ENCODE measurements around the gene TLR2. TPM values are rescaled to one million over a fixed set of nuclear protein-coding genes. Genes with fewer than 3 reads are reported as not detected.

TLR2 gene
- total RNA-seq, 1 donor from 2014 or later, result 14.5 TPM

GRCh38 chr4:153643406-153644383, 40.4 kb upstream of the TLR2 start:
- Histone ChIP-seq H3K4me1 (no peaks in the 10 kb centered on the region), H3K27me3 (no peaks in the 10 kb centered on the region), H3K4me3 (no peak overlapping the region), H3K27ac (no peak overlapping the region), H3K36me3 (no peaks in the 10 kb centered on the region), H3K9me3 (no peaks in the 10 kb centered on the region)
- TF ChIP-seq, protein P1, sequence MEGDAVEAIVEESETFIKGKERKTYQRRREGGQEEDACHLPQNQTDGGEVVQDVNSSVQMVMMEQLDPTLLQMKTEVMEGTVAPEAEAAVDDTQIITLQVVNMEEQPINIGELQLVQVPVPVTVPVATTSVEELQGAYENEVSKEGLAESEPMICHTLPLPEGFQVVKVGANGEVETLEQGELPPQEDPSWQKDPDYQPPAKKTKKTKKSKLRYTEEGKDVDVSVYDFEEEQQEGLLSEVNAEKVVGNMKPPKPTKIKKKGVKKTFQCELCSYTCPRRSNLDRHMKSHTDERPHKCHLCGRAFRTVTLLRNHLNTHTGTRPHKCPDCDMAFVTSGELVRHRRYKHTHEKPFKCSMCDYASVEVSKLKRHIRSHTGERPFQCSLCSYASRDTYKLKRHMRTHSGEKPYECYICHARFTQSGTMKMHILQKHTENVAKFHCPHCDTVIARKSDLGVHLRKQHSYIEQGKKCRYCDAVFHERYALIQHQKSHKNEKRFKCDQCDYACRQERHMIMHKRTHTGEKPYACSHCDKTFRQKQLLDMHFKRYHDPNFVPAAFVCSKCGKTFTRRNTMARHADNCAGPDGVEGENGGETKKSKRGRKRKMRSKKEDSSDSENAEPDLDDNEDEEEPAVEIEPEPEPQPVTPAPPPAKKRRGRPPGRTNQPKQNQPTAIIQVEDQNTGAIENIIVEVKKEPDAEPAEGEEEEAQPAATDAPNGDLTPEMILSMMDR (IDR thresholded peaks at IDR 0.05), result peak in 1 of 3 experiments; percentile 40
- TF ChIP-seq POLR2A (IDR thresholded peaks at IDR 0.05), result no peak
- no peak for DNase-seq (ENCODE audit: extremely low spot score in 2 of 2)
- intact Hi-C loops (cut with DNase I), result no loop called here

DNA sequence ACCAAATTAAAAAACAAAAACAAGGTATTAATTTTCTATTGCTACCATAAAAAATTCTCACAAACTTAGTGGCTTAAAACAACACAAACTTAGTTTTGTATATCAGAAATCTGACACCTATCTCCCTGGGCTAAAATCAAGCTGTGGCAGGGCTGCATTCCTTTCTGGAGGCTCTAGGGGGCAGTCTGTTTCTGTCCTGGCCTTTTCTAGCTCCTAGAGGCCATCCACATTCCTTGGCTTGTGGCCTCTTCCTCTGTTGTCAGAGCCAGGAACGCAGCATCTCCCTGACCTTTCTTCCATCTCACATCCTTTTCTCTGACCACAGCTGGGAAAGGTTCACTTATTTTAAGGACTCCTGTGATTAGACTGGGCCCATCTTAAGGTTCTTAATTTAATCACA, 38.9 kb upstream of the TLR2 start:
- Histone ChIP-seq H3K27me3 (no peaks in the 10 kb centered on the region), H3K4me1 (no peaks in the 10 kb centered on the region), H3K4me3 (no peak overlapping the region), H3K9me3 (no peaks in the 10 kb centered on the region), H3K36me3 (no peaks in the 10 kb centered on the region), H3K27ac (no peak overlapping the region)
- no peak for DNase-seq (ENCODE audit: extremely low spot score in 2 of 2)
- intact Hi-C loops (cut with DNase I), result no loop called here
- no peak for TF ChIP-seq POLR2A (IDR thresholded peaks at IDR 0.05)
- TF ChIP-seq, protein P1 (IDR thresholded peaks at IDR 0.05), result no peak

GRCh38 chr4:153646261-153646660, 37.8 kb upstream of the TLR2 start:
- Histone ChIP-seq H3K36me3 (no peaks in the 10 kb centered on the region), H3K4me1 (no peaks in the 10 kb centered on the region), H3K27ac (no peak overlapping the region), H3K27me3 (no peaks in the 10 kb centered on the region), H3K9me3 (no peaks in the 10 kb centered on the region), H3K4me3 (no peak overlapping the region)
- DNase-seq (ENCODE audit: extremely low spot score in 2 of 2), result no peak
- intact Hi-C loops (cut with DNase I), result no loop called here
- no peak for TF ChIP-seq POLR2AphosphoS5 (IDR thresholded peaks at IDR 0.05; ENCODE audit: insufficient read depth in 1 of 2, low read depth in 1 of 2)

GRCh38 chr4:153646978-153647377, 37.1 kb upstream of the TLR2 start:
- Histone ChIP-seq H3K27me3 (no peaks in the 10 kb centered on the region), H3K9me3 (no peaks in the 10 kb centered on the region), H3K4me3 (no peak overlapping the region), H3K4me1 (no peaks in the 10 kb centered on the region), H3K36me3 (no peaks in the 10 kb centered on the region), H3K27ac (no peak overlapping the region)
- TF ChIP-seq POLR2A (IDR thresholded peaks at IDR 0.05), result no peak
- no peak for TF ChIP-seq POLR2AphosphoS5 (IDR thresholded peaks at IDR 0.05; ENCODE audit: insufficient read depth in 1 of 2, low read depth in 1 of 2)
- TF ChIP-seq, protein P1 (IDR thresholded peaks at IDR 0.05), result no peak
- no peak for DNase-seq (ENCODE audit: extremely low spot score in 2 of 2)
- intact Hi-C loops (cut with DNase I), result no loop called here

DNA sequence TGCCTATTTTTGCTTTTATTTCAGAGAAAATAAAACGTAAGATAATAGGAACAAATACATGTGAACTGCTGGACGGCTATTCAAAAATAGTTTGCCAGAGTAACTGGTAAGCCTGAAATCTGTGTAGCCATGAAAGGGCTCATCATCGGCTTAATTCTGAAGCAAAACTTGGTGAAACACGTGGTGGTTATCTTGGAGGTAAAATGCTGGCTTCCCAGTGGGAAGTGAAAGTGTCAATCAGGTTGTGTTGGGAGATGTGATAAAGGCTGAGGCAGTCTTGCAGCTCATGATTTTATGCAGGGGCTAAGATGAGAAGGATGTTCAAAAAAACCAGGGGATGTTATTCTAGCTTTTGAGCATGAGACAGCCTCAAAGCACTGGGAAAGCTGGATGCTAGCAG, 36.1 kb upstream of the TLR2 start:
- Histone ChIP-seq H3K27ac (no peak overlapping the region), H3K27me3 (no peaks in the 10 kb centered on the region), H3K9me3 (no peaks in the 10 kb centered on the region), H3K36me3 (no peaks in the 10 kb centered on the region), H3K4me3 (no peak overlapping the region), H3K4me1 (no peaks in the 10 kb centered on the region)
- DNase-seq (ENCODE audit: extremely low spot score in 2 of 2), result no peak
- TF ChIP-seq POLR2A (IDR thresholded peaks at IDR 0.05), result no peak
- intact Hi-C loops (cut with DNase I), result no loop called here

- TF ChIP-seq POLR2AphosphoS5 (IDR thresholded peaks at IDR 0.05; ENCODE audit: insufficient read depth in 1 of 2, low read depth in 1 of 2) (no peak), POLR2A (IDR thresholded peaks at IDR 0.05) (no peak)
- TF ChIP-seq, protein P1 (IDR thresholded peaks at IDR 0.05), result no peak
- Histone ChIP-seq H3K27me3 (no peaks in the 10 kb centered on the region), H3K27ac (no peak overlapping the region), H3K4me3 (no peak overlapping the region), H3K36me3 (no peaks in the 10 kb centered on the region), H3K9me3 (no peaks in the 10 kb centered on the region), H3K4me1 (no peaks in the 10 kb centered on the region)
- intact Hi-C loops (cut with DNase I), result no loop called here
- no peak for DNase-seq (ENCODE audit: extremely low spot score in 2 of 2)
Measured at GRCh38 chr4:153649572-153649991, 34.5 kb upstream of the TLR2 start.

Data from vagina (tissue), 2 donors.